Stimulated activated CD4-positive, alpha-beta T cell treated with anti-CD3 and anti-CD28 coated beads, Interleukin-12 subunit alpha, Interleukin-12 subunit beta, amount 100 ng/mL, for 4 hours (primary cell): Measurements from ENCODE around the gene PTHLH.

Experiments
- DNase-seq: peaks from one replicate; pipeline ENCODE4 v3.0.0-alpha.2; 2020

Gene PTHLH

DNA sequence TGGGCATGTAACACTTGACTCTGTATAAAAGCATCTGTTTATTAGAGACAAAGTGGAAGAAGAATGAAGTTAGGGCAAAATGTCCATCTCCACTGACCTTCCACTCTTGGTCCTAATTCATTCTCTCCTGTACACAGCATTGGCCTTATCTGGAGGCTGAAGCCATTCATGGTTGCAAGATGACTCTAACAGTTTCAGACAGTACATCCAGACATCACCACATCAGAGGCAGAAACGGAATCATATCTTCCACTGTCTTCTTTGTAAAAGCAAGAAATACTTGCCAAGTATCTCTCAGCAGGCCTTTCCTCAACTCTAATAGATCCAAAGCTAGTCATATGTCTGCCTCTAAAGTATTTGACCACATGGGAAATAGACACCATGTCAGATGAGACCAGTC is 41.1 kb downstream of the PTHLH start:
- DNase-seq = no peak

DNA sequence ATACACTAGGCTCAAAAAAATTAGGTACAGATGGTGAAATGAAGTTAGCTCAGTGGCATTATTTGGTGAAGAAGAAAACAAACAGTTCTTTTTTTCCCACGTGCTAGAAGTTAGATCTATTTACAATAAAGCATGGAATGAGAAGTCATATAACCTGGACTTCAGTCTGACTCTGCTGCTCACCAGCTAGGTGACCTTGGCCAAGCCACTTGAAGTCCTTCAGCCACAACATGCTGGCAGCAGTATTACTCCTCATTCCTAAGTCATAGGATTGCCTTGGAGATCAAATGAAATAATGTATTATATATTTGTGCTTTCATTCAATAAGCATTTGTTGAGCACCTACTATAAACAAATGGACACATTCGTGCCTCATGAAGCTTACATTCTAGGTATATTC is 45.2 kb downstream of the PTHLH start:
- no peak for DNase-seq

DNA sequence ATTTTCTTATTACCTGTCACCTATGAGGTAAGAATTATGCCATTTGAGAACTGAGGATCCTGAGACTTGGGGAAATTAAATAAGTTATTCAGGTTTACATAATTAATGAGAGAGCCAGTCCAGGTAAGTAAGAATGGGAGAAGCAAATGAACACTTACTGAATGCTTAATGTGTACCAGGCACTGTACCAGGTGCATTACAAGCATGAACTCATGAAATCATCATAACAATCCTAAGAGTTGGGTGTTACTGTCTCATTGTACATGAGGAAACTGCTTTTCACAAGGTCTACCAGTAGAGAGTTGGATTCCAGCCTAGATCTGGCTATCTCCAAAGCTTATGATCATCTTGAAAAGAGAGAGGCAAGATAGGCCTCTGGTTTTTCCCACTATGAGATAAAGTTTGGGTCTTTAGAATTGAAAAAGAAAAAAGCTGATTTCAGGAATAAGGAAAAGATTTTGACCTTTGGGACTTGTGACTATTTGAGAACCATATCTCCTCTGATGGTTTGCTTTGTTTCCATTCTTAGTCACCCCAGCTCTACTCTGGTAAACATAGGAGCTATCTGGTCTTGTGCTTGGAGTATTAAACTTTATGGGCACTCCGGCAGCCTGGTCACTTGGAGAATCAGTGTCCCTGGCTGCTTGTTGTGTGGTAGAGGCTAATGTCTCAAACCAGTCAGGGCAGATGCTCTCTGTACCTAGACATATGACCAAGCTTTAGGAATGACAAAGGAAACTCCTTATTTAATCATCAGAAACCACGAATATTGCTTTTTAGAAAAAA is 48.0 kb downstream of the PTHLH start:
- no peak for DNase-seq

DNA sequence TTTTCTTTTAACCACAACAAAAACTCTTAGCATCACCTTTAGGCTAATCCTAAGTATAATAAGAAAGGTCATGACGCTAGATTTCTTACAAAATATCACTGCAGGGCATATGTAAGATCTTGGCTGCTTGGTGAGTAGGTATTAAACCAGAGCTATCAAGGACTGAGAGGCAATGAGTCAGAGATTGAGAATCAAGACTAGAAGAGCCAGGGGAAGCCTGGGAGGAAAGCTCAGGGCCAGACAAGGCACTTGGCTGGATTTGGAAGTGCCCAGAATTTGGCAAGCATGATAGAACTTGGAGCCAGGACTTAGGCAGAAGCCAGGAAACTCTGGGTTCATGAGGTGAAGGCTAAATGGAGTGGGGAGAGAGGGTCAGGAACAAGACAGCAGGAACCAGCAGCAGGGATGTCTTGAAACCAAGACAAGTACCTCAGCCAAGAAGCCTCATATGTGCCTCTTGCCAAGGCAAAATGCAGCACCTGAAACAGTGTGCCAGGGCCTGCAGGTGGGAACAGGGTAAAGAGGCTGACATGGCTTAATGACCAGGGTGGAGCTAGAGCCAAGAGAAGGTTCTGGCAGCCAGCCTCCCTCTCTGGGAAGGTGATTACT is 49.9 kb downstream of the PTHLH start:
- no peak for DNase-seq

DNA sequence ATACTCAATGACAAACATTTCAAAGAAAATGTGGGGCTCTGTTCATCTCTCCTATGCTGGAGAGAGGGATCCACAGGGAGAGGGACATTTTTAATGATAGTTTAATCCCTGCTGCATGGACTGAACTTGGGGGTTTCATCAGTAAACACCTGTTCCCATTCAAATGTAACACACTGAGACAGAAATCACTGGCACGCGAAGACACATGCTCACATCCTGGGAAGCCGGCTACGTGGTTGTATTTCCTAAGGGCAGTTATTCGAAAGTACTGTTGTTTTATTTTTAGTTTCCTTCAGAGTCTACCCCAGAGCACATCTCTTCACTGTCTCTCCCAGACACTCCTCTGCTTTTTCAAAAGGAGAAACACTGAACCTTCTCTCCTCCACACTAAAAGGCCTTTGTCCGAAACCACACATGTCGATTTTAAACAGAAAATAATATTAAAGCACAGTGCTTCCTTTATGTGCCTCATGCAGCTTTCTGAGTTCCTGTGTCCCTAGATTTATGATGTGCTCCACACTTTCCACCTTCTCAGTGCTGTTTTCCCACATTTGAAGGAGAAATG is 52.8 kb downstream of the PTHLH start:
- no peak for DNase-seq

DNA sequence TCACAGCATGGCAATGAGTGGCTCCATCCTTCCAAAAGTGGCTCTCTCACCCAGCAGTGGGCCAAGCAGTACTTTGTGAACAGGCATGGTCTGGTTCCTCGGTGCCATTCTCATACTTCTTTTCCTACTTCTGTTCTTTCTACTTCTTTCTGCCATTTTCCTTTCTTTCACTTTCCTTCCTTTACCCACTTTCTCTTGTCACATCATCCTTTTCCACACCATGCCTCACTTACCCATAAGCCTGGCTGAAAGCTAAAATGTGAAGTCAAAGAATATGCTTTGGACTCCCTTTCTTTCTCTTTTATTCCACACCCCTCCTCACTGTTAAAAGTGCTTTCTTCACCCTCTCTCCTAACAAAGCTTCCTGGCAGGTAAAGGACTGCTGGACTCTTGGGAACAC is 57.0 kb downstream of the PTHLH start:
- no peak for DNase-seq

DNA sequence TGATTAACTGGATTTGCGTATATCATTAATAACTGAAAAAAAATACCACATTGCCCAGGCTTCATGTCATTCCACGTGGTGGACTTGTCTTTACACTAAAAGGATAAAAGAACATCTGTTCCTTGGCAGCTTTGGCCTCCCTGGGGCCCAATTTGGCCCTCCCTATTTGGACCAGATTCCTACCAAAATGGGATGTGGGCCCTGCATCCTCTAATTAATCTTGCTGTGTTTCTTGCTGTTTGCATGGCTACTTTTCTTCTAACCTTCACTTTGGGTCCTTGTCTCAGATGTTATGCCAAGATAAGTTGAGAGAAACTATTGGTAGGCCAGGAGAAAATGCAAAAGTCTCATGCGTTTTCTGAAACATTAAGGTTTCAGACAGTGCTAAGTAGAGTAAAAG is 57.5 kb downstream of the PTHLH start:
- no peak for DNase-seq

DNA sequence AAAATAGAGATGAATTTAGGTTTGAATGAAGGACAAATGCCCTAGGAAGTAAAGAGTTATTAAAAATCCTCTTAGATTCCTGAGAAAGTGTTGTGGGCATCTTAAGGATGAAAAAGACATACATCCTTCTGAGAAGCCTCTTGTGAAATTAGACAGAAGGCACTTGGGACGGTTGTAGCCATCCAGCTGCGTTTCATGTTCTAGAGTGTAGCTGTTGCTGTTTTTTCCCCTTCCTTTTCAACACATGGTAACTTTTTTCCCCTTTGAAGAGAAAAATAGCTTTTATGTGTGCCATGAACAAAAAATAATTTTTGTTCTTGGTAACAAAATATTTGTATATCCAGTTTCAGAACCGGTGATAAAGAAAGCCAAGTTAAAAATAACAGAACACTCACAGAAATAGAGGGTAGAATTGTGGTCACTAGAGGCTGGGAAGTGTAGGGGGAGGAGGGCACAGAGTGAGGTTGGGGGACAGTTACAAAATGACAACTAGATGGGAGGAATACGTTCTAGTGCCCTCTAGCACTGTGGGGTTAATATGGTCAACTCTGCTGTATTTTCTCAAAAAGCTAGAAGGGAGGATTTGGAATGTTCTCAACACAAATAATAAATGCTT is 58.4 kb downstream of the PTHLH start:
- no peak for DNase-seq

DNA sequence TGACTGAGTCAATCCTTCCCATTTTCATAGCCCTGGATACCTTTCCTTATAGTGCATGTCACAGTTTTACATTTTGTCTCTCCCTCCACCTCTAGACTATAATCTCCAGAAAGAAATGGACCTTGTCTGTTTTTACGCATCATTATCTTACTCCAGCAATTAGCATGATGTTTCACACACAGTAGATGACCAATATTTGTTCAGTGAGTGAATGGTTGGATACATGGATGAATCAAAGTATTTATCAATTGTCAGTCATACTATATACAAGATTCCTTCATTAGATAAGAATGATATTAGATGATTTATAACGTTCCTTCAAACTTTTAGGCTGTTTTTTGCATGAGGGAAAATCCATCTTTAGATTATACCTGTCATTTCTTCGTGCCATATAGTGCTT is 61.1 kb downstream of the PTHLH start:
- no peak for DNase-seq
